ENCODE results near the gene NRCAM. TPM values are rescaled to one million over a fixed set of nuclear protein-coding genes. Genes with fewer than 3 reads are reported as not detected.

Gene NRCAM
- total and polyA plus RNA-seq, 10 of the 15 experiments (the other 5 are each of a cell fraction or from before 2014, with no cell fraction given): 0.30 to 2.0 (median 1.0) TPM

- no peak for TF ChIP-seq BCLAF1 (IDR thresholded peaks at IDR 0.05)
- TF ChIP-seq CTCF (IDR thresholded peaks at IDR 0.05 in 2 of 3, conservative IDR thresholded peaks at IDR 0.05 in 1 of 3; ENCODE audit: control insufficient read depth in 2 of 3, extremely low read depth in 1 of 3, insufficient read depth in 1 of 3, low read depth in 3 of 3, low read length in 3 of 3): peak; percentile 81 to 94 (median 89)
- TF ChIP-seq ATF3 (IDR thresholded peaks at IDR 0.05; ENCODE audit: borderline replicate concordance, extremely low read depth, low read depth, low read length): no peak
- no peak for TF ChIP-seq POU2F2 (IDR thresholded peaks at IDR 0.05; ENCODE audit: borderline replicate concordance, low read depth, low read length)
- TF ChIP-seq CUX1 (IDR thresholded peaks at IDR 0.05; ENCODE audit: insufficient replicate concordance, low read depth, low read length): no peak
- TF ChIP-seq SMAD1 (IDR thresholded peaks at IDR 0.05; ENCODE audit: low read depth, partially characterized antibody): no peak
- no peak for TF ChIP-seq ATF2 (IDR thresholded peaks at IDR 0.05; ENCODE audit: low read length)
- no peak for TF ChIP-seq ZNF24 (IDR thresholded peaks at IDR 0.05)
- TF ChIP-seq MTA2 (IDR thresholded peaks at IDR 0.05; ENCODE audit: low read depth): no peak
- TF ChIP-seq CHD2 (IDR thresholded peaks at IDR 0.05; ENCODE audit: borderline replicate concordance, low read depth, low read length): no peak
- no peak for TF ChIP-seq SMARCA5 (IDR thresholded peaks at IDR 0.05)
- TF ChIP-seq ATF7 (IDR thresholded peaks at IDR 0.05; ENCODE audit: low read depth): peak; percentile 20; the same call in 1 of the 2 replicates
- TF ChIP-seq ZNF217 (IDR thresholded peaks at IDR 0.05): no peak
- no peak for TF ChIP-seq TCF3 (IDR thresholded peaks at IDR 0.05; ENCODE audit: borderline replicate concordance, insufficient read depth, low read depth, low read length)
- TF ChIP-seq POLR2A (IDR thresholded peaks at IDR 0.05; ENCODE audit: low read depth, low read length): no peak
These were observed 310.0 kb downstream of the NRCAM start (continued) for GRCh38 chr7:108146070-108146842.
